Heart right ventricle (tissue), 16 donors: Measurements from ENCODE around the gene METAP1D. TPM values are rescaled to one million over a fixed set of nuclear protein-coding genes. Genes with fewer than 3 reads are reported as not detected.
A peak's percentile ranks its signal among the peaks of the same experiment; 100 is the strongest.

Experiments used
- ATAC-seq, 8 donors: fragments of 200-7000 bp; cut with Tn5 transposase; one replicate each; pipeline ENCODE4 v1.9.1; 2020; ENCODE audit warnings: mild to moderate bottlenecking in 8 of 8, moderate library complexity in 8 of 8, moderate number of reproducible peaks in 1 of 8
- DNase-seq, 2 donors: peaks; one replicate each; pipeline ENCODE4 v3.0.0-alpha.2; 2020
- H3K27ac ChIP-seq, 10 donors: fragments of 200-600 bp; sonication (generic) in 2 of 10; one replicate each; pipeline versions ENCODE4 v1.5.0 to v1.8.0; 2020 to 2022; ENCODE audit warnings: mild to moderate bottlenecking in 3 of 10
- H3K27me3 ChIP-seq, 7 donors: fragments of 200-600 bp; one replicate each; pipeline ENCODE4 v1.8.0; 2021 to 2022; ENCODE audit warnings: mild to moderate bottlenecking in 2 of 7
- H3K36me3 ChIP-seq, 9 donors: fragments of 200-600 bp; sonication (generic) in 1 of 9; one replicate each; pipeline versions ENCODE4 v1.5.0 to v1.8.0; 2020 to 2022; ENCODE audit warnings: mild to moderate bottlenecking in 2 of 9
- H3K4me1 ChIP-seq, 9 donors: fragments of 200-600 bp; sonication (generic) in 1 of 9; one replicate each; pipeline versions ENCODE4 v1.5.0 to v1.8.0; 2020 to 2022; ENCODE audit warnings: mild to moderate bottlenecking in 4 of 9
- H3K4me3 ChIP-seq, 10 donors: fragments of 200-600 bp; sonication (generic) in 2 of 10; one replicate each; pipeline versions ENCODE4 v1.5.0 to v1.8.0; 2020 to 2022; ENCODE audit warnings: mild to moderate bottlenecking in 7 of 10, moderate library complexity in 2 of 10
- H3K9me3 ChIP-seq, 11 donors: fragments of 200-600 bp in 10 of 11; sonication (generic) in 2 of 11; one replicate each; pipeline versions ENCODE4 v1.5.0 to v1.8.0; 2013 to 2022; ENCODE audit warnings: mild to moderate bottlenecking in 2 of 11, control low read depth in 1 of 11, moderate library complexity in 1 of 11
- WGBS, 2 donors: extraction: QIAGEN DNeasy Blood & Tissue Kit; methylation state at CpG; one replicate each; pipeline ENCODE4 v1.1.7; 2013; ENCODE audit warnings: inconsistent platforms in 1 of 2; 5-methylcytosine and 5-hydroxymethylcytosine counted together
- intact Hi-C, 10 donors: fragments of 100-400 bp; cut with DNase I; formaldehyde crosslinking; loops; one replicate each; pipeline versions ENCODE4 v1.11.1 to v1.14.2; 2022
- polyA plus RNA-seq, 2 donors: library from polyadenylated mRNA; stranded (reverse); fragments of 200-250 nt; gene quantifications; one replicate each; pipeline ENCODE4 v1.2.3, GENCODE V29; 2013
- total RNA-seq, 10 donors: library from RNA; stranded (reverse); fragmentation: NEBNext Ultra II Directional in 3 of 10; extraction: Animal tissue kit (Norgen Biotek cat#: 25700) in 3 of 10; gene quantifications; one replicate each; pipeline versions ENCODE4 v1.2.1 to v1.2.4, GENCODE V29; 2021 to 2023
- TF ChIP-seq, protein P1 (sequence below), 9 donors: fragments of 200-600 bp; sonication (generic) in 2 of 9; IDR thresholded peaks; one replicate each; pipeline versions ENCODE4 v1.5.0 to v1.8.0; 2021 to 2022; ENCODE audit warnings: antibody characterized with exemption in 9 of 9, mild to moderate bottlenecking in 5 of 9, moderate library complexity in 1 of 9
- donor health status: Arrhythmogenic right ventricular cardiomyopathy.
- donor health status: ischemic (EF 13 %, LVEDD 7.1; RV severe dilation, severe dysfunction).
- donor health status: healthy with polysubstance abuse.
- donor health status: DM: no; HTN: yes; CAD: no.
- donor health status: DM: no; HTN: no; CAD: no.
- donor health status: ischemic (EF 25% LVEDD 6.9; RV normal size, moderate dysfunction).
- donor health status: ischemic (EF 25% LVEDD 5.7; RV mildly dilated, moderate dysfunction).
- donor health status: healthy.
- donor health status: DM: yes; HTN: yes; CAD: no.
- donor health status: Ischemic cardiomyopathy.
- donor health status: ischemic (EF 35%, LVEDD 5.7; RV mildly dilated, moderate dysfunction).
- donor health status: nonischemic (EF 11% LVEDD 7.7; RV severe dilation, severe dysfunction).
- donor health status: DM: yes; HTN: yes; CAD: no.
- donor health status: PGD.
- donor health status: ischemic (EF 29% LVEDD 5.4; RV normal size, mild dysfunction).
- donor health status: nonischemic (EF 23%, LVEDD 6.1; RV moderate dilation, normal function).

Gene METAP1D
- total and polyA plus RNA-seq, 12 donors, result 3.4 to 8.3 (median 6.1) TPM

DNA sequence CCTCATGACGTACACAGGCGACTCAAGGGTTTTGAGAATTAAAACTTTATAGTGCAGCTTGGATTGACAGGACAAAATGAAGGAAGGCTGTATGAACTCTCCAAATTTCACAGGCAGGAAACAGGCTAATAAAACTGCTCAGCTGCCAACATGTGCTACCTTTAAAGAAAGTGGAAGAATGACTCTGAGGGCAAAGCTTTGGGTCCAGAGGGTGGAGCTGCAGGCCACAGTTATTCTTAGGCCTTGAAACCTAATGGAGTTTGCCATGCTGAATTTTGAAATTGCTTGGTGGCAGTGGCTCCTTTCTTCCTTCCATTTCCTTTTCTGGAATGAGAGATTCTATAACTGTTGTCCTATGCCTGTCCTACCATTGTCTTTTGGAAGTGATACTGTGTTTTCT, 42.7 kb upstream of the METAP1D start:
- 96 to 99% methylated on average over 2 of the region's 2 CpGs for WGBS, 2 donors
- ATAC-seq, result no peak
- H3K36me3 ChIP-seq, result peaks cover 0 to 44% (median 0%) of the 10 kb centered on the region in 9 donors
- peak overlapping the region in 1 of 10 donors; percentile 60 for H3K27ac ChIP-seq
- H3K27me3 ChIP-seq, result no peaks in the 10 kb centered on the region
- TF ChIP-seq, protein P1, sequence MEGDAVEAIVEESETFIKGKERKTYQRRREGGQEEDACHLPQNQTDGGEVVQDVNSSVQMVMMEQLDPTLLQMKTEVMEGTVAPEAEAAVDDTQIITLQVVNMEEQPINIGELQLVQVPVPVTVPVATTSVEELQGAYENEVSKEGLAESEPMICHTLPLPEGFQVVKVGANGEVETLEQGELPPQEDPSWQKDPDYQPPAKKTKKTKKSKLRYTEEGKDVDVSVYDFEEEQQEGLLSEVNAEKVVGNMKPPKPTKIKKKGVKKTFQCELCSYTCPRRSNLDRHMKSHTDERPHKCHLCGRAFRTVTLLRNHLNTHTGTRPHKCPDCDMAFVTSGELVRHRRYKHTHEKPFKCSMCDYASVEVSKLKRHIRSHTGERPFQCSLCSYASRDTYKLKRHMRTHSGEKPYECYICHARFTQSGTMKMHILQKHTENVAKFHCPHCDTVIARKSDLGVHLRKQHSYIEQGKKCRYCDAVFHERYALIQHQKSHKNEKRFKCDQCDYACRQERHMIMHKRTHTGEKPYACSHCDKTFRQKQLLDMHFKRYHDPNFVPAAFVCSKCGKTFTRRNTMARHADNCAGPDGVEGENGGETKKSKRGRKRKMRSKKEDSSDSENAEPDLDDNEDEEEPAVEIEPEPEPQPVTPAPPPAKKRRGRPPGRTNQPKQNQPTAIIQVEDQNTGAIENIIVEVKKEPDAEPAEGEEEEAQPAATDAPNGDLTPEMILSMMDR (IDR thresholded peaks at IDR 0.05), result no peak
- no peak overlapping the region for H3K4me3 ChIP-seq
- no peak for DNase-seq
- H3K9me3 ChIP-seq, result no peaks in the 10 kb centered on the region
- peaks cover 0 to 67% (median 5%) of the 10 kb centered on the region in 9 donors for H3K4me1 ChIP-seq
- intact Hi-C loops, result no loop called here

DNA sequence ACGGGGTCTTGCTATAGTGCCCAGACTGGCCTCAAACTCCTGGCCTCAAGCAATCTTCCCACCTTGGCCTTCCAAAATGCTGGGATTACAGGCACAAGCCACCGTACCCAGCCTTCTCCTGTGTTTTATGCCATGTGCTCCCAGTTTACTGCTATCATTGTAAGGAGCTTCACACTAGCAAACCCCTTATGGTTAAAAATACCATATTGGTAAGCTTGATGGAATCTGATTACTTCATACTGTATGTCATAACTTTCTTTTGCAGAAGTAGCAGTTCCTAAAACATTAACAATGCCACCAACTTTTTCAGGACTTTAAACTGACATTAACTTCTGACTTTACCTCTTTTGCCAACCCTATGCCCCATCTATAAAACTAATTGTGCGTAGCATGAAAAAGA, 41.3 kb upstream of the METAP1D start:
- H3K27ac ChIP-seq, result peak overlapping the region in 1 of 10 donors; percentile 60
- no peak for DNase-seq

DNA sequence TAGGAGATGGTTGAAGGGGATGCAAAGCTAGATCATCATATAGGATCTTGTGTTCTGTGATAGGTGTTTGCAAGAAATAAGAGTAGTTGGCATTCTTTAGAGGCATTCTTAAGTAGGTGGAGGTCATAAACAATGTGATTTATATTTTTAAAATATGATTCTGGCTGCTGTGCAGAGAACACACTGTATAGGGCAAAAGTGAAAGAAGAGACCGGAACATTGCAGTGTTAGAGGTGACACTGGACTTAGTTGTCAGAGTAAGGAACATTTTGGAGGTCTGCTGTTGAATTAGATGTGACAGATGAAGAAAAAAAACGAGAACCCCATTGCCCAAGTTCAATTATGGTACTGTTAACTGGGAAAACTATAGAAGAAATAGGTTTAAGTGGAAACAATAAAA, 39.8 kb upstream of the METAP1D start:
- peak in 1 of 8 donors; percentile 78 for ATAC-seq
- H3K9me3 ChIP-seq, result no peaks in the 10 kb centered on the region
- intact Hi-C loops, result no loop called here
- H3K27ac ChIP-seq, result no peak overlapping the region
- no peak overlapping the region for H3K4me3 ChIP-seq
- peaks cover 0 to 56% (median 5%) of the 10 kb centered on the region in 9 donors for H3K4me1 ChIP-seq
- DNase-seq, result no peak
- peaks cover 0 to 17% (median 0%) of the 10 kb centered on the region in 9 donors for H3K36me3 ChIP-seq
- TF ChIP-seq, protein P1 (IDR thresholded peaks at IDR 0.05), result no peak
- 74 to 84% methylated on average over 2 of the region's 2 CpGs for WGBS, 2 donors
- H3K27me3 ChIP-seq, result no peaks in the 10 kb centered on the region

More for the DNA sequence above, 41.3 kb upstream of the METAP1D start:
- Histone ChIP-seq H3K4me3 (no peak overlapping the region), H3K36me3 (peaks cover 0 to 32% (median 0%) of the 10 kb centered on the region in 9 donors), H3K9me3 (no peaks in the 10 kb centered on the region), H3K27me3 (no peaks in the 10 kb centered on the region), H3K4me1 (peaks cover 0 to 67% (median 5%) of the 10 kb centered on the region in 9 donors)
- intact Hi-C loops, result no loop called here
- peak in 4 of 8 donors; percentile 26 to 58 (median 40) for ATAC-seq
- WGBS, 2 donors, result 80 to 92% methylated on average over 3 of the region's 3 CpGs
- TF ChIP-seq, protein P1 (IDR thresholded peaks at IDR 0.05), result no peak

DNA sequence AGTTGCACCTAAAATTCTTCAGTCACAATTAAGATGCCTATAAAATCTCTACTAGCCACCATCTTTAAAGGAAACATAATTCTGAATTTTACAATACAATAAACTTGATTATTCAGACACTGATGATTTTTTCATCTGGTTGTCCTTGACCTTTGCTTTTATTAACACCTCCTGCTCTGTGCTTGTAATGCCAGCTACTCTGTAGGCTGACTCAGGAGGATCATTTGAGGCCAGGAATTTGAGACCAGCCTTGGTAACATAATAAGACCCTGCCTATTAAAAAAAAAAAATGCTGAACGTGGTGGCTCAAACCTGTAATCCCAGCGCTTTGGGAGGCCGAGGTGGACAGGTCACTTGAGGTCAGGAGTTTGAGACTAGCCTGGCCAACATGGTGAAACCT, 39.2 kb upstream of the METAP1D start:
- peaks cover 0 to 50% (median 5%) of the 10 kb centered on the region in 9 donors for H3K4me1 ChIP-seq
- peaks cover 0 to 21% (median 4%) of the 10 kb centered on the region in 9 donors for H3K36me3 ChIP-seq
- DNase-seq (no peak), ATAC-seq (no peak)
- TF ChIP-seq, protein P1 (IDR thresholded peaks at IDR 0.05), result no peak
- intact Hi-C loops, result no loop called here
- H3K9me3 ChIP-seq, result no peaks in the 10 kb centered on the region
- H3K27ac ChIP-seq, result no peak overlapping the region
- H3K27me3 ChIP-seq, result no peaks in the 10 kb centered on the region
- H3K4me3 ChIP-seq, result no peak overlapping the region
- WGBS, 2 donors, result 83 to 89% methylated on average over 3 of the region's 3 CpGs
